H9 (cell line): ENCODE results near the gene AMPD2. TPM values are rescaled to one million over a fixed set of nuclear protein-coding genes. Genes with fewer than 3 reads are reported as not detected.

ENCODE experiments used
- DNase-seq: peaks from one replicate; pipeline ENCODE4 v3.0.0-alpha.2; 2017
- H2AFZ ChIP-seq: one replicate; pipeline ENCODE4 v1.6.1; 2013; ENCODE audit warnings: mild to moderate bottlenecking, low read length, control low read depth, moderate library complexity
- H2AK5ac ChIP-seq: 2 replicates; pipeline ENCODE4 v1.6.1; 2013; ENCODE audit warnings: low read length, control low read depth, mixed read lengths; ENCODE audit not compliant: insufficient read length
- H2BK120ac ChIP-seq: one replicate; pipeline ENCODE4 v1.6.1; 2013; ENCODE audit warnings: low read depth, mild to moderate bottlenecking, low read length, control low read depth, inconsistent platforms; ENCODE audit not compliant: poor library complexity, severe bottlenecking
- H2BK12ac ChIP-seq: 2 replicates; pipeline ENCODE4 v1.6.1; 2013; ENCODE audit warnings: low read length, control low read depth, mixed read lengths, low read depth; ENCODE audit not compliant: insufficient read length
- H2BK15ac ChIP-seq: 2 replicates; pipeline ENCODE4 v1.6.1; 2013; ENCODE audit warnings: low read depth, low read length, control low read depth
- H2BK20ac ChIP-seq: one replicate; pipeline ENCODE4 v1.6.1; 2013; ENCODE audit warnings: low read depth, mild to moderate bottlenecking, low read length, control low read depth, inconsistent platforms; ENCODE audit not compliant: poor library complexity, severe bottlenecking
- H2BK5ac ChIP-seq: 2 replicates; pipeline ENCODE4 v1.6.1; 2013; ENCODE audit warnings: low read length, control low read depth, mixed read lengths; ENCODE audit not compliant: insufficient read length
- H3K14ac ChIP-seq: 2 replicates; pipeline ENCODE4 v1.6.1; 2013; ENCODE audit warnings: low read length, control low read depth; ENCODE audit not compliant: insufficient read depth
- H3K18ac ChIP-seq: 2 replicates; pipeline ENCODE4 v1.6.1; 2013; ENCODE audit warnings: low read depth, mild to moderate bottlenecking, mixed read lengths, low read length, control low read depth; ENCODE audit not compliant: insufficient read length
- H3K23ac ChIP-seq: 2 replicates; pipeline ENCODE4 v1.6.1; 2013; ENCODE audit warnings: low read length, control low read depth, mixed read lengths, low read depth; ENCODE audit not compliant: insufficient read length
- H3K23me2 ChIP-seq: 2 replicates; pipeline ENCODE4 v1.6.1; 2013; ENCODE audit warnings: low read depth, mild to moderate bottlenecking, mixed read lengths, low read length, control low read depth; ENCODE audit not compliant: insufficient read length, poor library complexity, severe bottlenecking
- H3K27ac ChIP-seq: 2 replicates; pipeline ENCODE4 v1.5.1; 2013; ENCODE audit warnings: low read length, control low read depth, mixed read lengths, low read depth; ENCODE audit not compliant: insufficient read length
- H3K27me3 ChIP-seq: 2 replicates; pipeline ENCODE4 v1.6.1; 2013; ENCODE audit warnings: low read length, control low read depth, inconsistent platforms; ENCODE audit not compliant: insufficient read depth
- H3K4ac ChIP-seq: 2 replicates; pipeline ENCODE4 v1.6.1; 2013; ENCODE audit warnings: low read depth, mild to moderate bottlenecking, control low read depth, inconsistent platforms, low read length, moderate library complexity
- H3K4me1 ChIP-seq: 2 replicates; pipeline ENCODE4 v1.6.1; 2013; ENCODE audit warnings: low read length, control low read depth, inconsistent platforms; ENCODE audit not compliant: insufficient read depth
- H3K4me2 ChIP-seq: 2 replicates; pipeline ENCODE4 v1.6.1; 2013; ENCODE audit warnings: low read length, control low read depth, mixed read lengths; ENCODE audit not compliant: insufficient read length, insufficient read depth
- H3K56ac ChIP-seq: 2 replicates; pipeline ENCODE4 v1.6.1; 2013; ENCODE audit warnings: low read depth, mild to moderate bottlenecking, mixed read lengths, low read length, control low read depth; ENCODE audit not compliant: insufficient read length
- H3K79me1 ChIP-seq: 2 replicates; pipeline ENCODE4 v1.6.1; 2013; ENCODE audit warnings: low read depth, mild to moderate bottlenecking, moderate library complexity, low read length, control low read depth, inconsistent platforms; ENCODE audit not compliant: insufficient read depth, poor library complexity, severe bottlenecking
- H3K79me2 ChIP-seq: 2 replicates; pipeline ENCODE4 v1.6.1; 2013; ENCODE audit warnings: low read length, control low read depth, inconsistent platforms; ENCODE audit not compliant: insufficient read depth
- H3K9ac ChIP-seq: 2 replicates; pipeline ENCODE4 v1.6.1; 2013; ENCODE audit warnings: low read length, control low read depth, mixed read lengths; ENCODE audit not compliant: insufficient read length; ENCODE audit errors: extremely low read depth
- H3K9me3 ChIP-seq: one replicate; pipeline ENCODE4 v1.6.1; 2013; ENCODE audit warnings: low read depth, low read length, inconsistent platforms; ENCODE audit not compliant: control insufficient read depth
- H3T11ph ChIP-seq: one replicate; pipeline ENCODE4 v1.6.1; 2013; ENCODE audit warnings: mild to moderate bottlenecking, low read length, control low read depth, inconsistent platforms
- H4K20me1 ChIP-seq: one replicate; pipeline ENCODE4 v1.6.1; 2013; ENCODE audit not compliant: control insufficient read depth, insufficient read length, insufficient read depth
- H4K5ac ChIP-seq: 2 replicates; pipeline ENCODE4 v1.6.1; 2013; ENCODE audit warnings: low read depth, mild to moderate bottlenecking, mixed read lengths, low read length, control low read depth; ENCODE audit not compliant: insufficient read length
- H4K8ac ChIP-seq: replicated peaks from 2 replicates; pipeline ENCODE4 v1.6.1; 2013; ENCODE audit warnings: low read length, control low read depth, mixed read lengths, low read depth; ENCODE audit not compliant: insufficient read length
- H4K91ac ChIP-seq: 2 replicates; pipeline ENCODE4 v1.6.1; 2013; ENCODE audit warnings: low read depth, mild to moderate bottlenecking, moderate library complexity, mixed read lengths, low read length, control low read depth; ENCODE audit not compliant: insufficient read length
- H3K27ac Mint-ChIP-seq, 3 experiments: 2 replicates in 2 of 3; 3 replicates in 1 of 3; pipeline ENCODE4 v1.8.0; 2020 to 2021; ENCODE audit warnings: mixed read lengths in 3 of 3, mild to moderate bottlenecking in 1 of 3, moderate library complexity in 1 of 3
- H3K27me3 Mint-ChIP-seq: 2 replicates; pipeline ENCODE4 v1.8.0; 2021; ENCODE audit warnings: low read depth, mild to moderate bottlenecking, moderate library complexity, mixed read lengths
- H3K36me3 Mint-ChIP-seq, 3 experiments: 2 replicates in 2 of 3; 3 replicates in 1 of 3; pipeline ENCODE4 v1.8.0; 2020 to 2021; ENCODE audit warnings: low read depth in 3 of 3, mixed read lengths in 3 of 3; ENCODE audit not compliant: insufficient read depth in 1 of 3
- H3K4me1 Mint-ChIP-seq, 2 experiments: 2 replicates each; pipeline ENCODE4 v1.8.0; 2020; ENCODE audit warnings: mixed read lengths in 2 of 2
- H3K4me3 Mint-ChIP-seq, 2 experiments: 2 replicates in 1 of 2; 3 replicates in 1 of 2; pipeline ENCODE4 v1.8.0; 2020 to 2021; ENCODE audit warnings: mild to moderate bottlenecking in 2 of 2, mixed read lengths in 2 of 2, moderate library complexity in 1 of 2
- H3K9me3 Mint-ChIP-seq, 2 experiments: 2 replicates in 1 of 2; 3 replicates in 1 of 2; pipeline ENCODE4 v1.8.0; 2020; ENCODE audit warnings: mild to moderate bottlenecking in 2 of 2, mixed read lengths in 2 of 2, moderate library complexity in 1 of 2
- WGBS: extraction: QIAGEN DNeasy Blood & Tissue Kit; methylation state at CpG from one replicate; pipeline ENCODE4 v1.1.7; 2013; ENCODE audit warnings: missing lambda C conversion rate, low lambda C conversion rate, mixed read lengths; ENCODE audit not compliant: insufficient read length; ENCODE audit errors: extremely low coverage; 5-methylcytosine and 5-hydroxymethylcytosine counted together
- total RNA-seq: library from RNA; stranded (reverse); gene quantifications from 2 replicates; pipeline ENCODE4 v1.2.1, GENCODE V29; 2021
- TF ChIP-seq, protein P1 (sequence below): fragments of 200-600 bp; sonication (generic); conservative IDR thresholded peaks from 3 replicates; pipeline ENCODE4 v1.8.0; 2021; ENCODE audit warnings: antibody characterized with exemption, mild to moderate bottlenecking

AMPD2 gene
- total RNA-seq, 1 experiment from 2014 or later: 65.1 TPM

DNA sequence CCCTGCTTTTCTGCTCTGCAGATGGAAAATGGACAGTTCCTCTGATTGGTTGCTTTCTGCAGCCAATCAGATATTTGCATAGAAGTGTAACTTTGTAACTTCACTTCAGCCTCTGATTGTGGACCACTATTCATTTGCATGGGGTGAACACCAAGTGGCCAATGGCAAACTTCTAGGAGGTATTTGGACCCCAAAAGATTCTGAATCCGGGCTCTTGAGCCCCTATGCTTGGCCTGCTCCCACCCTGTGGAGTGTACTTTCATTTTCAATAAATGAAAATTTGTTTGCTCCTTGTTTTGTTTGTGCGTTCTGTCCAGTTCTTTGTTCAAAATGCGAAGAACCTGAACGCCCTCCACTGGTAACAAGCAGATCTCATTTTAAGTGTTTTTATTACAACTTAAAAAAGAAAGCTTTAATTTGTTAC, 29.9 kb downstream of the AMPD2 start:
- H3K18ac ChIP-seq: no peak overlapping the region
- H2BK5ac ChIP-seq: no peak overlapping the region
- TF ChIP-seq, protein P1, sequence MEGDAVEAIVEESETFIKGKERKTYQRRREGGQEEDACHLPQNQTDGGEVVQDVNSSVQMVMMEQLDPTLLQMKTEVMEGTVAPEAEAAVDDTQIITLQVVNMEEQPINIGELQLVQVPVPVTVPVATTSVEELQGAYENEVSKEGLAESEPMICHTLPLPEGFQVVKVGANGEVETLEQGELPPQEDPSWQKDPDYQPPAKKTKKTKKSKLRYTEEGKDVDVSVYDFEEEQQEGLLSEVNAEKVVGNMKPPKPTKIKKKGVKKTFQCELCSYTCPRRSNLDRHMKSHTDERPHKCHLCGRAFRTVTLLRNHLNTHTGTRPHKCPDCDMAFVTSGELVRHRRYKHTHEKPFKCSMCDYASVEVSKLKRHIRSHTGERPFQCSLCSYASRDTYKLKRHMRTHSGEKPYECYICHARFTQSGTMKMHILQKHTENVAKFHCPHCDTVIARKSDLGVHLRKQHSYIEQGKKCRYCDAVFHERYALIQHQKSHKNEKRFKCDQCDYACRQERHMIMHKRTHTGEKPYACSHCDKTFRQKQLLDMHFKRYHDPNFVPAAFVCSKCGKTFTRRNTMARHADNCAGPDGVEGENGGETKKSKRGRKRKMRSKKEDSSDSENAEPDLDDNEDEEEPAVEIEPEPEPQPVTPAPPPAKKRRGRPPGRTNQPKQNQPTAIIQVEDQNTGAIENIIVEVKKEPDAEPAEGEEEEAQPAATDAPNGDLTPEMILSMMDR: 0 out of 3 replicates have a peak, but pooled peaks have one; percentile 21
- H4K20me1 ChIP-seq: no peaks in the 10 kb centered on the region
- H3K9ac ChIP-seq: no peak overlapping the region
- no peak overlapping the region for H3K27ac ChIP-seq
- H3K79me1 ChIP-seq: no peaks in the 10 kb centered on the region
- Mint-ChIP-seq H3K27me3 (peaks cover 36% of the 10 kb centered on the region), H3K4me3 (no peak overlapping the region), H3K36me3 (no peaks in the 10 kb centered on the region; a peak in 2 of 7 replicates), H3K27ac (no peak overlapping the region), H3K9me3 (peaks cover 5 to 13% of the 10 kb centered on the region in 2 experiments), H3K4me1 (0 out of 4 replicates have a peak, but pooled peaks cover 0 to 2% of the 10 kb centered on the region in 2 experiments)
- no peak overlapping the region for H3K56ac ChIP-seq
- H3K4me2 ChIP-seq: no peak overlapping the region
- H3K27me3 ChIP-seq: no peaks in the 10 kb centered on the region
- no peaks in the 10 kb centered on the region for H3K4me1 ChIP-seq
- no peak overlapping the region for H4K8ac ChIP-seq
- H3T11ph ChIP-seq: no peak overlapping the region
- H2AK5ac ChIP-seq: no peak overlapping the region
- H2AFZ ChIP-seq: no peak overlapping the region
- no peak overlapping the region for H2BK15ac ChIP-seq
- DNase-seq: no peak
- WGBS: no CpG with 5 or more reads among the region's 4 CpGs
- no peak overlapping the region for H4K5ac ChIP-seq
- no peak overlapping the region for H3K4ac ChIP-seq
- H3K14ac ChIP-seq: no peak overlapping the region
- H2BK120ac ChIP-seq: no peak overlapping the region
- H3K23me2 ChIP-seq: no peaks in the 10 kb centered on the region
- no peak overlapping the region for H4K91ac ChIP-seq
- no peaks in the 10 kb centered on the region for H3K9me3 ChIP-seq
- no peaks in the 10 kb centered on the region for H3K79me2 ChIP-seq
- no peak overlapping the region for H2BK12ac ChIP-seq
- no peak overlapping the region for H2BK20ac ChIP-seq
- H3K23ac ChIP-seq: no peak overlapping the region
